ENCODE data around the gene TRPV5. TPM values are rescaled to one million over a fixed set of nuclear protein-coding genes. Genes with fewer than 3 reads are reported as not detected.

Gene TRPV5
- total and polyA plus RNA-seq, 2 of the 4 experiments (the other 2 are of a cell fraction): not detected

GRCh38 chr7:142963993-142964392, 30.4 kb upstream of the TRPV5 start:
- no peak overlapping the region for H3K27ac ChIP-seq (ENCODE audit: insufficient read depth, low read length)
- no peak overlapping the region for H3K4me2 ChIP-seq (ENCODE audit: low read depth, low read length)
- no peak overlapping the region for H3K23ac ChIP-seq (ENCODE audit: low read depth, low read length)
- H3K4ac ChIP-seq (ENCODE audit: low read depth, low read length): no peak overlapping the region
- BruUV-seq (replicated peaks): no TSS peak
- H2BK15ac ChIP-seq (ENCODE audit: low read depth, low read length): no peak overlapping the region
- H3K4me3 ChIP-seq (ENCODE audit: insufficient read depth, low read depth, low read length): no peak overlapping the region
- 33% methylated on average over 1 of the region's 2 CpGs; no CpG with 5 or more reads in 1 of the 2 experiments for WGBS, 2 experiments (ENCODE audit: extremely low coverage in 2 of 2, insufficient read length in 1 of 2)
- in situ Hi-C loops (cut with MboI; ENCODE audit: low sequenced_read_pairs): no loop called here
- peaks cover 2% of the 10 kb centered on the region; the same call in 1 of the 2 replicates for H3K9me3 ChIP-seq (ENCODE audit: control insufficient read depth, insufficient read depth, low read length)
- ChIA-PET POLR2A (ENCODE audit: unreplicated experiment) (no interaction called here), CTCF (no interaction called here)
- no peak overlapping the region for H2BK20ac ChIP-seq (ENCODE audit: low read depth, low read length)
- no peak for TF ChIP-seq MAZ (IDR thresholded peaks at IDR 0.05; ENCODE audit: borderline replicate concordance, low read depth, low read length)
- TF ChIP-seq MAFK (IDR thresholded peaks at IDR 0.05; ENCODE audit: low read depth, low read length): peak; percentile 65
- H3K79me1 ChIP-seq (ENCODE audit: low read depth in 1 of 2, low read length in 2 of 2): no peaks in the 10 kb centered on the region
- H4K5ac ChIP-seq (ENCODE audit: low read depth, low read length): no peak overlapping the region
- H3K36me3 ChIP-seq (ENCODE audit: control insufficient read depth, insufficient read depth, low read length): no peaks in the 10 kb centered on the region
- no peaks in the 10 kb centered on the region for H3K9me1 ChIP-seq (ENCODE audit: insufficient read depth, low read length)
- no peak overlapping the region for H2BK5ac ChIP-seq (ENCODE audit: low read depth, low read length, poor library complexity, severe bottlenecking)
- H3K9ac ChIP-seq (ENCODE audit: low read depth, low read length): no peak overlapping the region
- dilution Hi-C loops (cut with HindIII; ENCODE audit: low sequenced_read_pairs, unreplicated experiment): no loop called here
- no peaks in the 10 kb centered on the region for H4K20me1 ChIP-seq (ENCODE audit: insufficient read depth, low read length)
- no peak overlapping the region for H2AFZ ChIP-seq (replicated peaks; ENCODE audit: low read length, poor library complexity)
- no peak overlapping the region for H2AK9ac ChIP-seq (replicated peaks; ENCODE audit: low read depth, low read length, poor library complexity)
- no peak overlapping the region for H4K91ac ChIP-seq (ENCODE audit: insufficient read depth, low read depth, low read length)
- no peak overlapping the region for H2AK5ac ChIP-seq (ENCODE audit: low read depth, low read length)
- no peaks in the 10 kb centered on the region for H3K27me3 ChIP-seq (ENCODE audit: control insufficient read depth, insufficient read depth, low read length)
- intact Hi-C loops (cut with micrococcal nuclease): no loop called here
- no peak for DNase-seq
- no peak overlapping the region for H4K8ac ChIP-seq (ENCODE audit: low read depth in 2 of 2, low read length in 2 of 2)
- H3K18ac ChIP-seq (ENCODE audit: low read depth, low read length): no peak overlapping the region
- H3K14ac ChIP-seq (replicated peaks; ENCODE audit: low read depth, low read length): no peak overlapping the region
- no peaks in the 10 kb centered on the region for H3K4me1 ChIP-seq (ENCODE audit: control insufficient read depth, insufficient read depth, low read length)
- no peak overlapping the region for H3K56ac ChIP-seq (ENCODE audit: extremely low read depth, insufficient read depth, low read length)
- no peak overlapping the region for H2BK120ac ChIP-seq (ENCODE audit: low read depth, low read length)
- ATAC-seq (ENCODE audit: low read depth): no peak
